ENCODE data around the gene SLC12A7.

GRCh38 chr5:1007681-1008450 is 104.0 kb downstream of the SLC12A7 start:
- TF ChIP-seq CTCF (conservative IDR thresholded peaks at IDR 0.05) (no peak), EZH2 (IDR thresholded peaks at IDR 0.05; ENCODE audit: low read depth) (no peak)

All from PC-9 (cell line).